ENCODE results near the gene CHML.

CHML gene

GRCh38 chr1:241615043-241615974 lies 24.9 kb downstream of the CHML start:
- DNase-seq = no peak

- no peak for DNase-seq
Observed at GRCh38 chr1:241614572-241614971, 25.6 kb downstream of the CHML start.

- DNase-seq = no peak
Observed at GRCh38 chr1:241614144-241614543, 26.0 kb downstream of the CHML start.

- DNase-seq = peak; percentile 26
Observed at GRCh38 chr1:241612533-241613477, 27.4 kb downstream of the CHML start.

- no peak for DNase-seq
Observed at GRCh38 chr1:241611736-241612135, 28.4 kb downstream of the CHML start.

- DNase-seq = no peak
Observed at GRCh38 chr1:241611063-241611462, 29.1 kb downstream of the CHML start.

- DNase-seq = no peak
Observed at GRCh38 chr1:241610056-241610815, 29.9 kb downstream of the CHML start.

GRCh38 chr1:241608379-241609033 lies 31.7 kb downstream of the CHML start:
- no peak for DNase-seq

GRCh38 chr1:241607497-241607896 lies 32.7 kb downstream of the CHML start:
- no peak for DNase-seq

GRCh38 chr1:241606544-241606943 lies 33.6 kb downstream of the CHML start:
- DNase-seq = no peak

GRCh38 chr1:241605146-241605805 lies 34.9 kb downstream of the CHML start:
- DNase-seq = no peak

- no peak for DNase-seq
Observed at GRCh38 chr1:241603731-241604245, 36.4 kb downstream of the CHML start.

- DNase-seq = no peak
Observed at GRCh38 chr1:241600496-241600901, 39.7 kb downstream of the CHML start.

GRCh38 chr1:241598249-241598648 lies 41.9 kb downstream of the CHML start:
- no peak for DNase-seq

GRCh38 chr1:241596633-241597032 lies 43.5 kb downstream of the CHML start:
- DNase-seq = no peak

- no peak for DNase-seq
Observed at GRCh38 chr1:241593186-241593585, 47.0 kb downstream of the CHML start.

- peak; percentile 48 for DNase-seq
Observed at GRCh38 chr1:241592273-241592958, 47.8 kb downstream of the CHML start.

GRCh38 chr1:241591736-241592135 lies 48.4 kb downstream of the CHML start:
- DNase-seq = no peak

GRCh38 chr1:241591317-241591716 lies 48.9 kb downstream of the CHML start:
- DNase-seq = peak; percentile 40

- DNase-seq = no peak
Observed at GRCh38 chr1:241590719-241591118, 49.5 kb downstream of the CHML start.
